ENCODE measurements around the gene RRP9.
"Not testable (repeated sequence)": the region's sequence is repeated elsewhere in the genome, so short reads cannot be mapped to it uniquely, and the experiment has no call there.

The RRP9 gene

GRCh38 chr3:51941798-51942602 lies at the start of gene RRP9, which contains the start of gene PARP3:
RRP9 (minus strand) TSS chr3:51941904; CDS start chr3:51941867, 37 bp downstream.
PARP3 (plus strand) TSS chr3:51942363; CDS start chr3:51943356, 993 bp downstream.
- peak; percentile 99 to 100 for DNase-seq

- not testable (repeated sequence) for DNase-seq
These were observed 48.8 kb upstream of the RRP9 start for GRCh38 chr3:51990501-51990971.

GRCh38 chr3:51988286-51989146 lies 46.8 kb upstream of the RRP9 start:
- DNase-seq: no peak

GRCh38 chr3:51987568-51987967 lies 45.9 kb upstream of the RRP9 start:
- DNase-seq: no peak

GRCh38 chr3:51986010-51986947 lies 44.6 kb upstream of the RRP9 start:
- DNase-seq: no peak

- DNase-seq: no peak
These were observed 43.4 kb upstream of the RRP9 start for GRCh38 chr3:51985063-51985462.

GRCh38 chr3:51984269-51984647 lies 42.6 kb upstream of the RRP9 start:
- no peak for DNase-seq

- no peak for DNase-seq
These were observed 42.0 kb upstream of the RRP9 start for GRCh38 chr3:51983578-51984268.

GRCh38 chr3:51982838-51983577 lies 41.3 kb upstream of the RRP9 start, which contains the start of gene ACY1:
ACY1 (plus strand) TSS chr3:51983535; CDS start chr3:51984065, 530 bp downstream.
- no peak for DNase-seq

- DNase-seq: no peak
These were observed 40.7 kb upstream of the RRP9 start for GRCh38 chr3:51982352-51982837.

GRCh38 chr3:51980253-51980652 lies 38.5 kb upstream of the RRP9 start:
- no peak for DNase-seq

GRCh38 chr3:51978143-51978502 lies 36.4 kb upstream of the RRP9 start:
- no peak for DNase-seq

- no peak for DNase-seq
These were observed 35.9 kb upstream of the RRP9 start for GRCh38 chr3:51977446-51978142.

- peak; percentile 73 to 80 for DNase-seq
These were observed 34.3 kb upstream of the RRP9 start for GRCh38 chr3:51975852-51976549.

- DNase-seq: peak in 1 of 2 experiments; percentile 59
These were observed 33.5 kb upstream of the RRP9 start, which contains the start of gene ABHD14A for GRCh38 chr3:51974963-51975851. ABHD14A (plus strand) TSS chr3:51975064; CDS start chr3:51975136, 72 bp downstream.

- DNase-seq: no peak
These were observed 32.7 kb upstream of the RRP9 start for GRCh38 chr3:51974277-51974962.

GRCh38 chr3:51971350-51971749 lies 29.6 kb upstream of the RRP9 start:
- DNase-seq: no peak
